HG02642 (cell line): ENCODE data around the gene BRCA2.
A peak's percentile ranks its signal among the peaks of the same experiment; 100 is the strongest.
"Not testable (repeated sequence)": the region's sequence is repeated elsewhere in the genome, so short reads cannot be mapped to it uniquely, and the experiment has no call there.

Source experiments
- ATAC-seq: cut with Tn5 transposase; IDR thresholded peaks from one replicate; pipeline ENCODE4 v1.9.1; 2021; ENCODE audit warnings: mild to moderate bottlenecking; ENCODE audit not compliant: unreplicated experiment, poor library complexity

The BRCA2 gene

DNA sequence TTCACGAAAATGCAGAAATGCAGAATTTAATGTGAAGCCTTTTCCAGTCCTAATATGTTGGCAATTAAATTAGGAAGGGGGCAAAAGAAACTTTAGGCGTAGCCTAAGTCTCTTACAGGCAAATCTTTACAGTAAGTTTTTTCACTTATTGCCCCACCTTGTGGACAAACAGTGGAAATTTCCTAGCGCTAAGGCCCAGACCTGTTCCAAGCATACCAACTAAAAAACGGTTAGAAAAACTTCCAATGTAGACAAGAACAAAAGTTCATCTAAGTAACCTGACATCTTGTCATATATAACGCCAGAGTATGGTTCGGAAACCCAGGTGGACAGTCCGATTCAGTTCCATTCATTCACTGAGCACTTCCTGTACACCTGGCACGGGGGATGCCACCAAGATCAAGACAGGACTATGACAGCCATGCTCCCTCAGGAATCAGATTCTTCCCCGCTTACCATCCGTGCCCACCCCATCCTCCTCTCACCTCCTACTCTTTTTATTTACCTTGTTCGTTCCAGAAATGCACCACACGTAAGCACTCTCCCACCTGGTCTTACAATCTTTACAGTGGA, 5.1 kb upstream of the BRCA2 start:
- peak; percentile 73 for ATAC-seq

DNA sequence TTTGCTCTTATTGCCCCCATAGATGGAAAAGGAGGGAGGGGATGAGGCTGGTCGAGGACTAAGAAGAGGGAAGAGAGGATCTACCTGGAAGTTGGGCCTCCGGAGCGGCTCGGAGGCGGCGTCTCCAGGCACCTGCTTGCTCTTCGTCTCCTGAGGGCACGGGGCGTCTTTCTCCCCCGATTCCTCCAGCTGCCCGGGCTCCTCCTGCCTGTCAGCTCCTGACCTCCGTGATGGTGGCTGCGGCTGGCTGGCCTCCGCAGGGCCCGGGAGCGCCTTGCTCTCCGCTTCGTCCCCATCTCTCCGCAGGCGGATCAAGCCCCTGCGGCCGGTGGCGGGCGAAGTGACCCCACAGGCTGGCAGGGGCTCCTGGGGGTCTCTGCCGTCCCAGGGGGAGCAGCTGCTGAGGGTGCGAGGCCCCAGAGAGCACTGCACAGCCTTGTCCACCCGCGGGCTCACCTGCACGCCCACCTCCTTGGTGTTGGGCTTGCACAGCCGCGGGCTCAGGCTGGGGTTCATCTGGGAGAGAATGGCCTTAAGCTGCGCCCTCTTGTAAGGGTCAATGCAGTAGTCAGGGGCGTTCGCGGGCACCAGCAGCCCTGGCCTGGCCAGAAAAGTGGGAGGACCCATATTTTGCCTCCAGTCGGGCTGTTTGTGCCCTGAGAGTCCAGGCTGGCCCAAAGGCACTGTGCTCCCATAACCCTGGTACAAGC, 4.0 kb upstream of the BRCA2 start:
- ATAC-seq: no peak

DNA sequence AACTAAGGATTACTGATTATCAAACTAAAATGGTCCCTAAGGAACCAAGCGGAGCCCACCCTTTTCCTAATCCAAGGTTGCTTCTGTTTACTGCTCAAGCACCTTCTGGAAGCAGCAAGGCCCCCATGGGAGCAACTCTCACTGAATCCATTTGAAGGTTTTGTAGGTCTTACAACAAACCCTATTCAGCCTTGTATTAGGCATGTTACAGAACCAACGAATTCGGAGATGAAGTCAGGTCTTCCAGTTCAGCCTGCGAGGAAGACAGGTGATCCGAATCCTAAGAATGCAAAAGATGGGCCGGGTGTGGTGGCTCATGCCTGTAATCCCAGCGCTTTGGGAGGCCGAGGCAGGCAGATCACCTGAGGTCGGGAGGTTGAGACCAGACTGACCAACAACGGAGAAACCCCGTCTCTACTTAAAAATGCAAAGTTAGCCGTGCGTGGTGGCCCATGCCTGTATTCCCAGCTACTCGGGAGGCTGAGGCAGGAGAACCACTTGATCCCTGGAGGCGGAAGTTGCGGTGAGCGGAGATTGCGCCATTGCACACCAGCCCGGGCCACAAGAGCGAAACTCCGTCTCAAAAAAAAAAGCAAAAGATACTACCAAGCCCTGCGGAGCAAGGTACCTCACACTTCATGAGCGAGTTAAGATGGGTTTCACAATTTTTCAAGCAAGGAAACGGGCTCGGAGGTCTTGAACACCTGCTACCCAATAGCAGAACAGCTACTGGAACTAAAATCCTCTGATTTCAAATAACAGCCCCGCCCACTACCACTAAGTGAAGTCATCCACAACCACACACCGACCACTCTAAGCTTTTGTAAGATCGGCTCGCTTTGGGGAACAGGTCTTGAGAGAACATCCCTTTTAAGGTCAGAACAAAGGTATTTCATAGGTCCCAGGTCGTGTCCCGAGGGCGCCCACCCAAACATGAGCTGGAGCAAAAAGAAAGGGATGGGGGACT, 754 bp upstream of the BRCA2 start:
- peak; percentile 21 for ATAC-seq

GRCh38 chr13:32316028-32316339, 676 bp downstream of the BRCA2 start:
- peak; percentile 55 for ATAC-seq

DNA sequence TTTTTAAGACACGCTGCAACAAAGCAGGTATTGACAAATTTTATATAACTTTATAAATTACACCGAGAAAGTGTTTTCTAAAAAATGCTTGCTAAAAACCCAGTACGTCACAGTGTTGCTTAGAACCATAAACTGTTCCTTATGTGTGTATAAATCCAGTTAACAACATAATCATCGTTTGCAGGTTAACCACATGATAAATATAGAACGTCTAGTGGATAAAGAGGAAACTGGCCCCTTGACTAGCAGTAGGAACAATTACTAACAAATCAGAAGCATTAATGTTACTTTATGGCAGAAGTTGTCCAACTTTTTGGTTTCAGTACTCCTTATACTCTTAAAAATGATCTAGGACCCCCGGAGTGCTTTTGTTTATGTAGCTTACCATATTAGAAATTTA, 1.2 kb downstream of the BRCA2 start:
- no peak for ATAC-seq

DNA sequence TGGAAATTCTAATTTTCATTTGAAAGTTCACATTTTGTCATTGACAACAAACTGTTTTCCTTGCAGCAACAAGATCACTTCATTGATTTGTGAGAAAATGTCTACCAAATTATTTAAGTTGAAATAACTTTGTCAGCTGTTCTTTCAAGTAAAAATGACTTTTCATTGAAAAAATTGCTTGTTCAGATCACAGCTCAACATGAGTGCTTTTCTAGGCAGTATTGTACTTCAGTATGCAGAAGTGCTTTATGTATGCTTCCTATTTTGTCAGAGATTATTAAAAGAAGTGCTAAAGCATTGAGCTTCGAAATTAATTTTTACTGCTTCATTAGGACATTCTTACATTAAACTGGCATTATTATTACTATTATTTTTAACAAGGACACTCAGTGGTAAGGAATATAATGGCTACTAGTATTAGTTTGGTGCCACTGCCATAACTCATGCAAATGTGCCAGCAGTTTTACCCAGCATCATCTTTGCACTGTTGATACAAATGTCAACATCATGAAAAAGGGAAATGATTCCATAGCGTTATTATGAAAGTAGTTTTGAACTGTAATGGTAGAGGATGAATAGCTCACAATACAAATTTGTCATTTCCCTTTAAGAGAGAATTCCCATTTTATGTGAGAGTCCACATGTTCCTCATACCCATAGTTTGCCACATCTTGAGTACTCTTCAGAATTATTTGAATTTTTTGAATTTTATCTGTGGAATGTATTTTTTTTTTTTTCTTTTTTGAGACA, 2.6 kb downstream of the BRCA2 start:
- ATAC-seq: no peak

DNA sequence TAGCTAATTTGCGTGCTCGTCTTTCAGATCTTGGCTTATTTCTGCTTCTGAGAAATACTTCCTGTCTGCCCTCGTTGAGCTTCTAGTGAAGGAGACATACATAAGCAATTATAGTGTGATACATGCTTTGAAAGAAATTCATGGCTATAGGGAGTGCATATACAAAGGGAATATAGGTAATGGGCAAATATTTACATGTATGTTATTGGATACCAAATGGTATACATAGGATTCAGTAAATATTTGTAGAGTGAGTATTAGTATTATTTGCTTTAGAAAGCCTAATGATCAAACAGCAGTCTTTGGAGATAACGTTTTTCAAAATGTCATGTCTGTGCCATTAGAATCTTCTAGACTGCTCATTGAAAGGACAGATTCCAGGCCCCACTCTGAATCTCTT, 5.2 kb downstream of the BRCA2 start:
- ATAC-seq: no peak

- ATAC-seq: no peak
Observed at GRCh38 chr13:32323912-32324311, 8.6 kb downstream of the BRCA2 start.

DNA sequence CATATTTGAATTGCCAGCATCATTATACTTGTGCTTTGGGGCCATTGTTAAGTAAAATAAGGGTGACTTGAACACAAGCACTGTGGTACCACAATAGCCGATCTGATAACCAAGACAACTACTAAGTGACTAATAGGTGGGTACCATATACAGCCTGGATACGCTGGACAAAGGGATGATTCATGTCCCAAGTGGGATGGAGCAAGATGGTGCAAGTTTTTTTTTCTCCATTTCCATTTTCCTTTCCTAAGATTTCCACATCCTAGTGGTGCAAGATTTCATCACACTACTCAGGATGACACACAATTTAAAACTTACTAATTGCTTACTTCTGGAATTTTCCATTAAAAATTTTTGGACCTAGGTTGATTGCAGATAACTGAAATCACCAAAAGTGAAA, 15.1 kb downstream of the BRCA2 start:
- ATAC-seq: no peak

DNA sequence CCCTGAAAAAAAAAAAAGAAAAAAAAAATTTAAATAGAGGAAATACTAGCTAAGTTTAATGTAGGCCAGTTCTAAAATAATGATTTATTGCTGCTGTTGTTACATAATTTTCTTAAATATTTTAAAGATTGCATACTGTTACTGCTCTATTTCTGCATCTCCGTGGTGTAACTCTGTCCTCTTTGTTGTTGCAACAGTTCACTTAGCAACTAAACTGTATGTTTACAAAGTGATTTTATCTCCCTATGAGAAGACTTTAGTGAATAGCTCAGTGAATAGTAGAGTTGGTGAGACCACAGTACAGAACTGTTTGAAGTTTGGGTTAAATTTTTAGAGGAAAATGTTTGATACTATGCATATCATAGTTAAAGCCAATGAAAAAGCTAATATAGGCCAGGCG, 19.4 kb downstream of the BRCA2 start:
- no peak for ATAC-seq

DNA sequence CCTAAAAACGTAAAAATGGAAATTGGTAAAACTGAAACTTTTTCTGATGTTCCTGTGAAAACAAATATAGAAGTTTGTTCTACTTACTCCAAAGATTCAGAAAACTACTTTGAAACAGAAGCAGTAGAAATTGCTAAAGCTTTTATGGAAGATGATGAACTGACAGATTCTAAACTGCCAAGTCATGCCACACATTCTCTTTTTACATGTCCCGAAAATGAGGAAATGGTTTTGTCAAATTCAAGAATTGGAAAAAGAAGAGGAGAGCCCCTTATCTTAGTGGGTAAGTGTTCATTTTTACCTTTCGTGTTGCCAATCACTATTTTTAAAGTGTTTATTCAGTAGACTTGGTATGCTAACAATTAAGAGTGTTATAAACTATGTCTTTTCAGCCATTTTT, 25.6 kb downstream of the BRCA2 start:
- no peak for ATAC-seq

DNA sequence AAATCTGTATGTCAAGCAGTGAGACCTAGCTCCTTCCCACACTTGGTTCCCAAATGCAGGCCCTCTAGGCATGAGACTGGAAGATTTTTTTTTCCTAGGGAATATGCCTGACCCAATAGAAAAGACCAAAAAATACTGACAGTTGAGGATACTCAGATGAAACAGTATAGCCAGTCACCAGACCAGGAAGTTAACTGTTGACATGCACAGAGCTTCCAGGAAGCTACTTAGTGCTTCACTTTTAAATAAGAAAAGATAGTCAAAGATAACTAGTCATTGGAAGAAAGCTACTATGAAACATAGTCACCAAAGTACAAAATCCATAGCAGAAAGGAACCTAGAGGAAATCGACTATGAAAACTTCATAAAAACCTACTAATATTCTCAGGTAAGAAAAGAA, 32.3 kb downstream of the BRCA2 start:
- ATAC-seq: no peak

DNA sequence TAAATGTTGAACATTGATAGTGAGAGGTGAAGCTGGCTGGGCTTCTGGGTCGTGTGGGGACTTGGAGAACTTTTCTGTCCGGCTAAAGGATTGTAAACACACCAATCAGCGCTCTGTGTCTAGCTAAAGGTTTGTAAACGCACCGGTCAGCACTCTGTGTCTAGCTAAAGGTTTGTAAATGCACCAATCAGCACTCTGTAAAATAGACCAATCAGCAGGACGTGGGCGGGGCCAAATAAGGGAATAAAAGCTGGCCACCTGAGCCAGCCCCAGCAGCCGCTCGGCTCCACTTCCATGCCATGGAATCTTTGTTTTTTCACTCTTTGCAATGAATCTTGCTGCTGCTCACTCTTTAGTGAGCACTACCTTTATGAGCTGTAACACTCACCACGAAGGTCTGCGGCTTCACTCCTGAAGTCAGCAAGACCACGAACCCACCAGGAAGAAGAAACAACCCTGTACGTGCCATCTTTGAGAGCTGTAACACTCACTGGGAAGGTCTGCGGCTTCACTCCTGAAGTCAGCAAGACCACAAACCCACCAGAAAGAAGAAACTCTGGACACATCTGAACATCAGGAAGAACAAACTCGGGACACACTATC, 35.6 kb downstream of the BRCA2 start:
- ATAC-seq: not testable (repeated sequence)

DNA sequence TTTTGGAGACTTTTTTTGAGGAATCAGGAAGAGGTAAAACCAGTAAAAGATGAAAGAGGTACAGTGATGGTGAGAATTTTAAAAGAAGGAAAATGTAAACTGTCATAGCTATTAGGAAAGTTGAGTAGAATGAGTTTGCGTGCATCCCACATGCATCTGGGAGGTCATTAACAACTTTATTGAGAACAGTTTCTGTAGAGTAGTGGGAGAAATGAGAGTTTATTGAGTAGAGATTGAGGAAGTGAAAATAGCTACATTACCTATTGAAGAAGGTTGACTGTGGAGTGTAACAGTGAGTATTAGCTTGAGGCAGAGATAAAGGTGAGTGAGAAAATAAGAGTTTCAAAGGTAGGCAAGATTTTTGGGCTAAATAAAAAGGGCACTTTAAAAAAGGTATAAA, 38.7 kb downstream of the BRCA2 start:
- ATAC-seq: peak; percentile 64

- ATAC-seq: not testable (repeated sequence)
Observed at GRCh38 chr13:32355935-32356334, 40.6 kb downstream of the BRCA2 start.

- no peak for ATAC-seq
Observed at GRCh38 chr13:32362574-32362973, 47.3 kb downstream of the BRCA2 start.

- no peak for ATAC-seq
Observed at GRCh38 chr13:32370805-32371204, 55.5 kb downstream of the BRCA2 start.

DNA sequence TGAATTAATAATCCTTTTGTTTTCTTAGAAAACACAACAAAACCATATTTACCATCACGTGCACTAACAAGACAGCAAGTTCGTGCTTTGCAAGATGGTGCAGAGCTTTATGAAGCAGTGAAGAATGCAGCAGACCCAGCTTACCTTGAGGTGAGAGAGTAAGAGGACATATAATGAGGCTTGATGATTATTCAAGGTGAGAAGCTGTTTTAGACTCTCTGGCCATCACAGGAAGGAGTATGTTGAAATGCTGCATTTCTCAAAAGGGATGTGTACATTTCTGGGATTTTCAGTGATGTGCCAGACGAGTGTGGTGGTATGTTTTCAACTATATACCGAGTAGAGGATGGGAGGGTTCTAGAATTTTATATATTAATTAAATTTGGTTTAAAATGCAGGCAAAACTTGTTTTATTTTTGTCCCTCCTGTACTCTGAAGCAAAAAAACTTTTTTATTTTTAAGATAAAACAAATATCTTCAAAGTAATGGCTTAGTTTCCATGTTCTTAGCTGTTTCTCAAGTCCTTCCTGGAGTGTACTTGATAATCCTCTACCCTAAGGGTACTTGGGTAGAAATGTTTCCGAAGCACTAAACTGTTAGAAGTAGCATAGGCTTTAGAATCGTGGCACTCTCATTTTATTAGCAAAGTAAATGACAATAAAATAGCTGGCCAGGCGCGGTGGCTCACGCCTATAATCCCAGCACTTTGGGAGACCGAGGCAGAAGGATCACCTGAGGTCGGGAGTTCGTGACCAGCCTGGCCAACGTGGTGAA, 61.5 kb downstream of the BRCA2 start:
- ATAC-seq: no peak

DNA sequence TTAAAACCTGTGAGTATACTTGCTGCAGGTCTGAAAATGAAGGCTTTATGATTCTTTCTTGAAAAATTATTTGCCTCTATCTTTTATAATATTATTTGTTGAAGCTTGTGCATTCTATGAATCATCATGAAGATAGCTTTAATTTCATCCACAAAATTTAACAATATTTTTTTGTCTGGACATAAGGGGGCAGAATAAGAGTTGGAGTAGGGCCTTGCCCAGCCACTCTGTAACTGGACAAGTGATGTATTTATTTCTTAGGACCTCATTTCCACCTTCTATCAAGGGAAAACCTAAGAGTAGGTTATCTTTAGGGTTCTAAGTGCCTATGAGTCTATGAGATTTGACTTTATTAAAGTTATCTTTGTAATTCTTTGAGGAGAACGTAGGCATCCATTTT, 62.7 kb downstream of the BRCA2 start:
- ATAC-seq: no peak

- no peak for ATAC-seq
Observed at GRCh38 chr13:32381539-32381938, 66.2 kb downstream of the BRCA2 start.
